Subcutaneous adipose tissue (tissue), 4 donors: ENCODE data around the gene TAMALIN. TPM values are rescaled to one million over a fixed set of nuclear protein-coding genes. Genes with fewer than 3 reads are reported as not detected.

Source experiments
- total RNA-seq, 4 donors: library from RNA; depleted of rRNA; stranded (reverse); fragments of >200 nt; gene quantifications; one replicate each; pipeline ENCODE4 v1.1.0, GENCODE V29; 2016
- TF ChIP-seq, protein P1 (sequence below): fragments of 450-650 bp; IDR thresholded peaks from one replicate; pipeline ENCODE4 v1.5.1; 2016; ENCODE audit warnings: low read depth, mild to moderate bottlenecking, control low read depth, antibody characterized with exemption, moderate library complexity

The TAMALIN gene
- total RNA-seq, 4 donors from 2014 or later: 9.0 to 64.6 (median 20.1) TPM

DNA sequence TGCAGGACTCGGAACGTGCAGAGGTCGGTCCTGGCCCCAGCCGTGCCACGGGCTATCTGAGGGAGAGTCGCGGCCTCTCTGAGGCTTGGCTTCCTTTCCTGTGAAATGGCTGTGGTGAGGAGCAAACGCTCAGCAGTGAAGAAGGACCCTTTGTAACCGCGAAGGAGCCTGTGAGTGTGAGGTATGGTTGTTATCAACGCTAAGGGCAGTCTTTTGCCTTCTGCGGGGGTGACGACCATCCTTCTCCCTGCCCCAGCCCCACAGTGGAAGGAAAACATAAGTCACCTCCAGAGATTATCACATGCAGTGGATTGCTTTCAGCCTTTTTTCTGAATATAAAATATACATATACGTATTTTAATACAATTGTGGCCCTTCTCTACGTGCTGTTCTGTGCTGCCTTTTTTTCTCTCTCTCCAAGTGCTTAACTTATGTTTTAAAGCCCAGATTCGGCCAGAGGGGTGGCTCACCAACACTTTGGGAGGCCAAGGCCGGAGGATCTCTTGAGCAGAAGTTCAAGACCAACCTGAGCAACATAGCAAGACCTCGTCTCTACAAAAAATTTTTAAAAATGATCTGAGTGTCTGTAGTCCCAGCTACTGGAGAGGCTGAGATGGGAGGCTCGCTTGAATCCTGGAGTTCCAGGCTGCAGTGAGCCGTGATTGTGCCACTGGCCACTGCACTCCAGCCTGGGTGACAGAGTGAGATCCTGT lies 17.4 kb downstream of the TAMALIN start:
- TF ChIP-seq, protein P1, sequence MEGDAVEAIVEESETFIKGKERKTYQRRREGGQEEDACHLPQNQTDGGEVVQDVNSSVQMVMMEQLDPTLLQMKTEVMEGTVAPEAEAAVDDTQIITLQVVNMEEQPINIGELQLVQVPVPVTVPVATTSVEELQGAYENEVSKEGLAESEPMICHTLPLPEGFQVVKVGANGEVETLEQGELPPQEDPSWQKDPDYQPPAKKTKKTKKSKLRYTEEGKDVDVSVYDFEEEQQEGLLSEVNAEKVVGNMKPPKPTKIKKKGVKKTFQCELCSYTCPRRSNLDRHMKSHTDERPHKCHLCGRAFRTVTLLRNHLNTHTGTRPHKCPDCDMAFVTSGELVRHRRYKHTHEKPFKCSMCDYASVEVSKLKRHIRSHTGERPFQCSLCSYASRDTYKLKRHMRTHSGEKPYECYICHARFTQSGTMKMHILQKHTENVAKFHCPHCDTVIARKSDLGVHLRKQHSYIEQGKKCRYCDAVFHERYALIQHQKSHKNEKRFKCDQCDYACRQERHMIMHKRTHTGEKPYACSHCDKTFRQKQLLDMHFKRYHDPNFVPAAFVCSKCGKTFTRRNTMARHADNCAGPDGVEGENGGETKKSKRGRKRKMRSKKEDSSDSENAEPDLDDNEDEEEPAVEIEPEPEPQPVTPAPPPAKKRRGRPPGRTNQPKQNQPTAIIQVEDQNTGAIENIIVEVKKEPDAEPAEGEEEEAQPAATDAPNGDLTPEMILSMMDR: no peak

DNA sequence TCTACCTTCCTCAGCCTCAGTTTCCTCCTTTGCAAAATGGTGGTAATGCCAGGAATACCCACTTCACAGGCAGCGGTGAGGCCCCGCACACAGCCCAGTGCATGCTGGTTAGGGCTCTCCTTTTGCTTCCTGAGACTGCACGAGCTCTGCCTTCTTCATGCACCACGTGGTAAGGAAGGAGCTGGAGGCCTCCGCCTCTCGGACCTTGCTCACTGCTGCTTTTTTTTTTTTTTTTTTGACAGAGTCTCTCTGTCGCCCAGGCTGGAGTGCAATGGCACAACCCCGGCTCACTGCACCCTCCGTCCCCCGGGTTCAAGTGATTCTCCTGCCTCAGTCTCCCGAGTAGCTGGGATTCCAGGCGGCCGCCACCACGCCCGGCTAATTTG lies 18.1 kb downstream of the TAMALIN start:
- TF ChIP-seq, protein P1: no peak

DNA sequence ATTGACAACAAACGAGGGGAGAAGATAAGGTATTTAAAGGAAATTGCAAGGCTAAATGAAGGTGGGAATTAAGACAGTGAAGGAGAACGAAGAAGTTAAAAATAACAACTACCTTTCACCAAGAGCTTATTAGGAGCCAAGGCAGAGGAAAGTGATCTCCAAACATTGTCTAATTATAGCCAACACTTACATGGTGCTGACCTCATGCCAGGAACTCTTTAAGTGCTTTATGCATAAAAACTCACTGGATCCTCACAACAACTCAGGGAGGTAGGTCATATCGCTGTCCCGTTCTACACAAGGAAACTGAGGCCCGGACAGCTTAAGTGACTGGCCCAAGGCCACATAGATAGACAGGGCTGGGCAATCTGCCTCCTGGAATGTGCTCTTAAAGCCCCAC lies 19.5 kb downstream of the TAMALIN start:
- TF ChIP-seq, protein P1: no peak

DNA sequence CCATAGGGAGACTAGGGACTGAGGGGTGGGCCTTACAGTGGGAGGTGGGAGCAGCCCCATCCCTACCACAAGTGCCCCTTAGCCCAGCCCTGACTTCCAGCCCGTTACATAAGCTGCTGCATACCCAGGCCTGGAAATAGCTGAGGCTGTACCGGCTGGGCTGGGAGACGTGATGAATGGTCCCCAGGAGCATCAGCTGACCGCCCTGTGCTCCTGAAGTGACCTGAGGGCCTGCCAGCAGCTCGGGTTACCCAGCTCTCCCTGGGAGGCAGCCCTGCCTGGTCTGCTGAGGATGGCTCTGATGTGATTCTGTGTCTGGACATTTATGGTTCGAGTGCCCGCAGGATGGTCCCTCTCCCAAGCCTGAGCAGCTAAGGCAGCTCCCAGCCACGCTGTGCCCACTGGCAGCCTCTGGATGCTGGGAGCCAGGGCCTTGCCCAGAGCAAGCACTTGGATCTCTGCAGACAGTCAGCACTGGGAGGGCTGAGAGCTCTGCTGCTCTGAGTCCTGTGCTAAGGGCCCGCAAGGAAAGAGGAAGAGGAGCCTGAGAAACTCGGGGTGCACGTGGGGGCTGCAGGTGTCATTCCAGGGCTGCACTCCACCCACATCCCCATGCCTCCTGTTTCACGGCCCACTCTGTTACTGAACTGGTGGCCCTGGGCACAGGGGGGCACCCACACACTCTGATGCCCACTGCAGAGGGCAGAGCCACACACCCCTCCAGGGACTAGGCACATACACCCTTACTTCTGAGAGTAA lies 20.5 kb downstream of the TAMALIN start:
- TF ChIP-seq, protein P1: no peak

DNA sequence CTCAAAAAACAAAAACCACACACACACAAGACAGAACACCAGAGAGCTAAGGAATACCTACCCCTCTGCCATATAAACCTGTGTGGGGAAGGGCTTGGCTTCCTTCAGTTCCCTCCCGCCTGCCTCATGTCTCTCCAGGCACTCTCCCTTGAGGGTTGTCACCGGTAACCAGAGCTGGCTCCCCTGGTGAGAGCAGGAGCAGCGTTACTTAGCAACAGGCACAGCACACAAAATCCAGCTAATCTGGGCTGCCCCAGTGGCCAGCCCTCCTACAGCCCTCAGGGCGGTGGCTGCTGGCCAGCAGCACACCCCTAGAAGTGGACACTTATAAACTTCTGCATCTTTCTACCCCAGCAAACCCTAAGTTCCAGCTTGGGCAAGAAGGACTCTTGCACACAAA lies 22.9 kb downstream of the TAMALIN start:
- TF ChIP-seq, protein P1: no peak

DNA sequence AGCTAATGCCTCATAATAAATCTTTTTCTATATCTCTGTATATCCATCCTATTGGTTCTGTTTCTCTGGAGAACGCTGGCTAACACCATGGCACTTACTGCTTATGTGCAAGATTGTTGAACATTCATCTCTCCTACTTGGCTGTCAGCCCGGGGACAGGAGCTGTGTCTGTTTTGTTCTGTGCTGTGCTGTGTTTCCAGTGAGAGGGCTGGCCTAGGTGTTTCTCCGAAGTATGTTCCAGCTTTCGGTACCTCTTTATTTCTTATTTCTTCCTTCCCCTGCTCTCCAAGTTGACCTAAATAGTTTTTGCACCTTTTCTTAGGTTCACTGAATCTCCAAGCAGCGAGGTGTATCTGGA lies 25.7 kb downstream of the TAMALIN start:
- TF ChIP-seq, protein P1: no peak

DNA sequence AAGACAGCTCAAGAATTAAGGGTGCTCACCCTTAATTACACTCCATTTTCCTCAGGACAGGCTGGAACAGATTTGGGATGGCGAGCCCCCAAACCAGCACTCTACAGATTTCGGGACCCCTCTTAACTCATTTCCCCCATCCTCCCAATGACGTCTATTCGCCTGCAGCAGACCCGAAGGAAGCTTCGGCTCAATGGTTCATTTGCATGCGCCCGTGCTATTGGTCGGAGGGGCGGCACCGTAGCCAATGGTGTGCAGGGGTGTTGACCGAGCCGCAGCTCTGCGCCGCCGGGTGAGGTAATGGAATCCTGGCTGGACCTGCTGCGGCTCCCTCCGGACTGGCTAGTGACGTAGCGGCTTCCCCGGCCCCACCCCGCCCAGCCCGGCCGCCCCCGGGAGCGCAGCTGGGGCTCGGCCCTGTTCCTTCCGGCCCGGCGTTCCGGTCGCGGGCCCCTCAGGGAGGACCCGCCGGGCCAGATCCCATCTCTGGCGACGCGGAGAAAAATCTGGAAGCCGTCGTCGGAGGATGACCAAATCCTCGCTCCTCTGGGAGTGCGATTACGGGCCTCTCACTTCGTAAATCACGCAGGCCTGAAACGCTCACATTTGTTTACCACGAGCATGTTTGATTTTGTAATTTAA lies 26.2 kb downstream of the TAMALIN start:
- TF ChIP-seq, protein P1: no peak
